Suprapubic skin (tissue), 4 donors: ENCODE measurements around the gene PIK3R2. TPM values are rescaled to one million over a fixed set of nuclear protein-coding genes. Genes with fewer than 3 reads are reported as not detected.

Experiments
- DNase-seq, 2 donors: peaks; one replicate each; pipeline ENCODE4 v3.0.0-alpha.2; 2019; ENCODE audit warnings: low spot score in 2 of 2
- H3K27ac ChIP-seq: fragments of 200-600 bp; sonication (generic); one replicate; pipeline ENCODE4 v1.5.1; 2019
- H3K27me3 ChIP-seq: fragments of 200-600 bp; sonication (generic); one replicate; pipeline ENCODE4 v1.5.1; 2019
- H3K36me3 ChIP-seq: fragments of 200-600 bp; sonication (generic); one replicate; pipeline ENCODE4 v1.5.1; 2019
- H3K4me1 ChIP-seq: fragments of 200-600 bp; sonication (generic); one replicate; pipeline ENCODE4 v1.5.1; 2019
- H3K4me3 ChIP-seq: fragments of 200-600 bp; sonication (generic); one replicate; pipeline ENCODE4 v1.5.1; 2019; ENCODE audit warnings: mild to moderate bottlenecking
- H3K9me3 ChIP-seq: fragments of 200-600 bp; sonication (generic); one replicate; pipeline ENCODE4 v1.5.1; 2019
- CTCF ChIP-seq, 2 donors: fragments of 200-600 bp in 1 of 2; fragments of 450-650 bp in 1 of 2; sonication (generic) in 1 of 2; IDR thresholded peaks; one replicate each; pipeline ENCODE4 v1.5.1; 2016 to 2019; ENCODE audit warnings: antibody characterized with exemption in 2 of 2, mild to moderate bottlenecking in 1 of 2, moderate library complexity in 1 of 2
- EP300 ChIP-seq: sonication (generic); formaldehyde crosslinking; IDR thresholded peaks from one replicate; pipeline ENCODE4 v1.6.1; 2017; ENCODE audit warnings: antibody characterized with exemption
- POLR2A ChIP-seq, 2 donors: fragments of 450-650 bp; IDR thresholded peaks; one replicate each; pipeline ENCODE4 v1.6.1; 2017; ENCODE audit warnings: antibody characterized with exemption in 2 of 2, mild to moderate bottlenecking in 2 of 2, moderate library complexity in 2 of 2
- POLR2AphosphoS5 ChIP-seq, 3 donors: sonication (generic); formaldehyde crosslinking; IDR thresholded peaks; one replicate each; pipeline ENCODE4 v1.6.1; 2017; ENCODE audit warnings: antibody characterized with exemption in 3 of 3
- WGBS: methylation state at CpG from one replicate; pipeline ENCODE4 v1.1.5; 2018; 5-methylcytosine and 5-hydroxymethylcytosine counted together
- total RNA-seq, 4 donors: library from RNA; depleted of rRNA; stranded (reverse); fragments of >200 nt; gene quantifications; one replicate each; pipeline ENCODE4 v1.1.0, GENCODE V29; 2016

Gene PIK3R2
- total RNA-seq, 4 donors from 2014 or later, result 14.1 to 25.9 (median 19.5) TPM

GRCh38 chr19:18119013-18119716 lies 33.8 kb upstream of the PIK3R2 start:
- Histone ChIP-seq H3K27me3 (no peaks in the 10 kb centered on the region), H3K9me3 (no peaks in the 10 kb centered on the region), H3K36me3 (peaks cover 14% of the 10 kb centered on the region), H3K4me3 (peak overlapping the region; percentile 84), H3K4me1 (peaks cover 34% of the 10 kb centered on the region), H3K27ac (no peak overlapping the region)
- DNase-seq, result no peak
- no peak for TF ChIP-seq POLR2A (IDR thresholded peaks at IDR 0.05)
- no peak for TF ChIP-seq POLR2AphosphoS5 (IDR thresholded peaks at IDR 0.05)
- TF ChIP-seq CTCF (IDR thresholded peaks at IDR 0.05), result no peak
- TF ChIP-seq EP300, result no peak
- 29% methylated on average over 13 of the region's 13 CpGs for WGBS

GRCh38 chr19:18119717-18120105 lies 33.3 kb upstream of the PIK3R2 start:
- H3K4me3 ChIP-seq, result peak overlapping the region; percentile 84

DNA sequence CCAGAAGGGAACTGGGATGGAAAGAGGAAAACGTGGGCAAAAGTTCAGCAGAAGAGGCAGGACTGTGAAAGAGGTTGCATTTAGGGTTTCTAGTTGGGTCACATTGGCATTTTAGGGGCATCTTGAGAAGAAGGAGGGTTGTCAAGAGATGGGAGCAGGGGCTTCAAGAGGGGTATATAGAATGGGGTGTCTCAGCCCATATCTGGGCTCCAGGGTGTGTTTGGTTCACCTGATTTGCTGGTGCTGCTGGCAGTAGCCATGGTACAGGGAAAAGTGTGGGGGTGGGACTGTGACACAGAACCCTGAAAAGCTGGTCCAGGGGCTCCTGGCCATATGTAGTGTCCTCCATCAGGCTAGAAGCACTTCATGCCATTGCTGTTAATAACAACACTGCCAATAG lies 32.8 kb upstream of the PIK3R2 start:
- Histone ChIP-seq H3K27ac (no peak overlapping the region), H3K36me3 (peaks cover 18% of the 10 kb centered on the region), H3K4me1 (peaks cover 34% of the 10 kb centered on the region), H3K9me3 (no peaks in the 10 kb centered on the region), H3K4me3 (no peak overlapping the region), H3K27me3 (no peaks in the 10 kb centered on the region)
- DNase-seq, result no peak
- TF ChIP-seq POLR2AphosphoS5 (IDR thresholded peaks at IDR 0.05) (no peak), CTCF (IDR thresholded peaks at IDR 0.05) (no peak), EP300 (no peak), POLR2A (IDR thresholded peaks at IDR 0.05) (no peak)
- 71% methylated on average over 1 of the region's 1 CpG for WGBS

More at GRCh38 chr19:18119717-18120105, 33.3 kb upstream of the PIK3R2 start:
- H3K27ac ChIP-seq, result no peak overlapping the region
- H3K9me3 ChIP-seq, result no peaks in the 10 kb centered on the region
- TF ChIP-seq EP300, result no peak
- no peak for TF ChIP-seq POLR2A (IDR thresholded peaks at IDR 0.05)
- TF ChIP-seq CTCF (IDR thresholded peaks at IDR 0.05), result no peak
- no peak for TF ChIP-seq POLR2AphosphoS5 (IDR thresholded peaks at IDR 0.05)
- DNase-seq, result no peak
- H3K27me3 ChIP-seq, result no peaks in the 10 kb centered on the region
- peaks cover 18% of the 10 kb centered on the region for H3K36me3 ChIP-seq
- H3K4me1 ChIP-seq, result peaks cover 34% of the 10 kb centered on the region
- 81% methylated on average over 14 of the region's 14 CpGs for WGBS

- no peak for TF ChIP-seq EP300
- TF ChIP-seq POLR2AphosphoS5 (IDR thresholded peaks at IDR 0.05), result no peak
- no peak for TF ChIP-seq CTCF (IDR thresholded peaks at IDR 0.05)
- no peak for TF ChIP-seq POLR2A (IDR thresholded peaks at IDR 0.05)
- Histone ChIP-seq H3K4me3 (no peak overlapping the region), H3K4me1 (peaks cover 34% of the 10 kb centered on the region), H3K27ac (no peak overlapping the region), H3K27me3 (no peaks in the 10 kb centered on the region), H3K9me3 (no peaks in the 10 kb centered on the region), H3K36me3 (peaks cover 18% of the 10 kb centered on the region)
- 93% methylated on average over 4 of the region's 5 CpGs for WGBS
- DNase-seq, result no peak
These were observed 31.8 kb upstream of the PIK3R2 start for GRCh38 chr19:18121166-18121565.

GRCh38 chr19:18122424-18122823 lies 30.5 kb upstream of the PIK3R2 start:
- DNase-seq, result no peak
- Histone ChIP-seq H3K27me3 (no peaks in the 10 kb centered on the region), H3K9me3 (no peaks in the 10 kb centered on the region), H3K27ac (no peak overlapping the region), H3K4me1 (peaks cover 28% of the 10 kb centered on the region), H3K36me3 (peaks cover 18% of the 10 kb centered on the region), H3K4me3 (no peak overlapping the region)
- 88% methylated on average over 6 of the region's 7 CpGs for WGBS
- TF ChIP-seq EP300 (no peak), CTCF (IDR thresholded peaks at IDR 0.05) (no peak), POLR2AphosphoS5 (IDR thresholded peaks at IDR 0.05) (no peak), POLR2A (IDR thresholded peaks at IDR 0.05) (no peak)
